Effector memory CD8-positive, alpha-beta T cell (primary cell): ENCODE data around the gene MRPL11.

ENCODE experiments used
- ATAC-seq: fragments of 150-1000 bp; cut with Tn5 transposase; replicated peaks from 2 replicates; pipeline ENCODE4 v1.10.0; 2021; ENCODE audit warnings: mild to moderate bottlenecking, moderate library complexity
- DNase-seq, 3 experiments: peaks; one replicate each; pipeline ENCODE4 v3.0.0; 2021
- H3K27ac Mint-ChIP-seq, 2 donors: one replicate each; pipeline ENCODE4 v1.8.0; 2022; ENCODE audit warnings: mild to moderate bottlenecking in 2 of 2, mixed read lengths in 2 of 2, moderate library complexity in 2 of 2
- H3K27me3 Mint-ChIP-seq, 2 donors: one replicate each; pipeline ENCODE4 v1.8.0; 2022; ENCODE audit warnings: mixed read lengths in 2 of 2
- H3K36me3 Mint-ChIP-seq: one replicate; pipeline ENCODE4 v1.8.0; 2022; ENCODE audit warnings: mild to moderate bottlenecking, moderate library complexity, mixed read lengths; ENCODE audit not compliant: insufficient read depth
- H3K4me1 Mint-ChIP-seq, 2 donors: one replicate each; pipeline ENCODE4 v1.8.0; 2022; ENCODE audit warnings: low read depth in 2 of 2, mixed read lengths in 2 of 2
- H3K4me3 Mint-ChIP-seq, 2 donors: one replicate each; pipeline ENCODE4 v1.8.0; 2022; ENCODE audit warnings: mild to moderate bottlenecking in 2 of 2, mixed read lengths in 2 of 2, moderate library complexity in 2 of 2
- H3K9me3 Mint-ChIP-seq, 2 donors: one replicate each; pipeline ENCODE4 v1.8.0; 2022; ENCODE audit warnings: mixed read lengths in 2 of 2

MRPL11 gene

GRCh38 chr11:66473608-66474515 is 35.2 kb upstream of the MRPL11 start:
- no peak for DNase-seq
- H3K4me3 Mint-ChIP-seq: no peak overlapping the region
- H3K27me3 Mint-ChIP-seq: no peaks in the 10 kb centered on the region
- peaks cover 9 to 14% of the 10 kb centered on the region in 2 donors for H3K4me1 Mint-ChIP-seq
- H3K36me3 Mint-ChIP-seq: peaks cover 4% of the 10 kb centered on the region
- no peak overlapping the region for H3K27ac Mint-ChIP-seq
- H3K9me3 Mint-ChIP-seq: no peaks in the 10 kb centered on the region
- no peak for ATAC-seq

GRCh38 chr11:66473167-66473566 is 34.5 kb upstream of the MRPL11 start:
- Mint-ChIP-seq H3K4me1 (peaks cover 4 to 11% of the 10 kb centered on the region in 2 donors), H3K27me3 (no peaks in the 10 kb centered on the region), H3K36me3 (peaks cover 4% of the 10 kb centered on the region), H3K27ac (no peak overlapping the region), H3K4me3 (no peak overlapping the region), H3K9me3 (no peaks in the 10 kb centered on the region)
- ATAC-seq: no peak
- no peak for DNase-seq

- no peak for DNase-seq
- Mint-ChIP-seq H3K4me3 (no peak overlapping the region), H3K27me3 (no peaks in the 10 kb centered on the region), H3K36me3 (no peaks in the 10 kb centered on the region), H3K4me1 (peaks cover 4 to 11% of the 10 kb centered on the region in 2 donors), H3K9me3 (no peaks in the 10 kb centered on the region), H3K27ac (no peak overlapping the region)
- ATAC-seq: no peak
Observed at GRCh38 chr11:66472054-66472453, 33.4 kb upstream of the MRPL11 start.

- no peak for ATAC-seq
- Mint-ChIP-seq H3K27ac (no peak overlapping the region), H3K27me3 (no peaks in the 10 kb centered on the region), H3K4me1 (peaks cover 4 to 11% of the 10 kb centered on the region in 2 donors), H3K9me3 (no peaks in the 10 kb centered on the region), H3K4me3 (no peak overlapping the region), H3K36me3 (no peaks in the 10 kb centered on the region)
- no peak for DNase-seq
Observed at GRCh38 chr11:66471142-66471541, 32.5 kb upstream of the MRPL11 start.

DNA sequence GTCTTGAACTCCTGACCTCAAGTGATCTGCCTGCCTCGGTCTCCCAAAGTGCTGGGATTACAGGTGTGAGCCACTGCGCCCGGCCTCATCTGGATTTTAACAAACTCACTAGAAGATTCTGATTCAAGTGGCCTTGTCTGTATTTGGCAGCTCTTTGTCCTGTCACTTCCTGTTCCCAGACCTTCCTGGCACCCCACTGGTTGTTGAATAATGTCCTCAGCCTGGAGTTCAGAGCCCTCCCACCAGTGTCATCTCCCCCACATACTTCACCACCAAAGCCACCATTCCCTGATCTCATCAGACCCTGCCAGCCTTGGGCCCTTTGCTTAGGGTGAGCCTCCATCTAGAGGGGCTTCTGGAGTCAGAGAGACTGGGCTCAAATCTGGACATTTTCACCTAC is 31.4 kb upstream of the MRPL11 start:
- Mint-ChIP-seq H3K4me3 (peak overlapping the region in 1 of 2 donors; percentile 28), H3K27me3 (no peaks in the 10 kb centered on the region), H3K27ac (no peak overlapping the region), H3K9me3 (no peaks in the 10 kb centered on the region), H3K36me3 (no peaks in the 10 kb centered on the region), H3K4me1 (peaks cover 8 to 14% of the 10 kb centered on the region in 2 donors)
- DNase-seq (no peak), ATAC-seq (no peak)

DNA sequence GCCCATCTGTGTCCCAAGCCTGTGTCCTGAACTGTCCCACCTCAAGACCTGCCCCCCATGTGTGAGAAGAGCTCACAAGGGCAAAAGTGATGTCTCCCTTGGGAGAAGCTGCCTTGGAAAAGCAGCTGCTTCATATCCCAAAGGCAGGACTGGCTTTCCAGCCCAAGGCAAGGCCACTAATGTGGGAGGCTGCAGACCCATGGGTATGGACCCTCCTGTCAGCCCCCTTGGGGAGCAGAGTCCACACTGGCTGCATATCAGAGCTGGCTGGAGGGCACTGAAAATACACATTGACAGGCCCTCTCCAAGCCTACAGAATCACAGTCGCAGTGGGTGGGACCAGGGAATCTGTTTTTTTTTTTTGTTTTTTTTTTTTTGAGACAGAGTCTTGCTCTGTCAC is 30.8 kb upstream of the MRPL11 start:
- Mint-ChIP-seq H3K27ac (no peak overlapping the region), H3K9me3 (no peaks in the 10 kb centered on the region), H3K4me1 (peaks cover 8 to 14% of the 10 kb centered on the region in 2 donors), H3K36me3 (no peaks in the 10 kb centered on the region), H3K27me3 (no peaks in the 10 kb centered on the region), H3K4me3 (no peak overlapping the region)
- no peak for ATAC-seq
- no peak for DNase-seq

GRCh38 chr11:66468691-66469090 is 30.0 kb upstream of the MRPL11 start:
- no peak overlapping the region for H3K4me3 Mint-ChIP-seq
- no peaks in the 10 kb centered on the region for H3K27me3 Mint-ChIP-seq
- ATAC-seq (no peak), DNase-seq (no peak)
- H3K27ac Mint-ChIP-seq: peak overlapping the region; percentile 28 to 67
- H3K36me3 Mint-ChIP-seq: no peaks in the 10 kb centered on the region
- H3K9me3 Mint-ChIP-seq: no peaks in the 10 kb centered on the region
- H3K4me1 Mint-ChIP-seq: peaks cover 8 to 12% of the 10 kb centered on the region in 2 donors

GRCh38 chr11:66467756-66468155 is 29.1 kb upstream of the MRPL11 start:
- no peaks in the 10 kb centered on the region for H3K27me3 Mint-ChIP-seq
- peak overlapping the region; percentile 73 to 83 for H3K27ac Mint-ChIP-seq
- no peaks in the 10 kb centered on the region for H3K36me3 Mint-ChIP-seq
- peaks cover 8 to 12% of the 10 kb centered on the region in 2 donors for H3K4me1 Mint-ChIP-seq
- ATAC-seq: no peak
- no peaks in the 10 kb centered on the region for H3K9me3 Mint-ChIP-seq
- H3K4me3 Mint-ChIP-seq: peak overlapping the region; percentile 85 to 87
- DNase-seq: no peak

- Mint-ChIP-seq H3K4me1 (peaks cover 8 to 12% of the 10 kb centered on the region in 2 donors), H3K27ac (peak overlapping the region; percentile 73 to 83), H3K9me3 (no peaks in the 10 kb centered on the region), H3K36me3 (no peaks in the 10 kb centered on the region), H3K27me3 (no peaks in the 10 kb centered on the region), H3K4me3 (peak overlapping the region; percentile 85 to 87)
- ATAC-seq (peak; percentile 62), DNase-seq (peak in 1 of 3 experiments; percentile 52)
Observed at GRCh38 chr11:66467034-66467659, 28.5 kb upstream of the MRPL11 start.

GRCh38 chr11:66466225-66467033 is 27.8 kb upstream of the MRPL11 start, which contains the start of gene PELI3:
Gene PELI3, plus strand, starts transcription at chr11:66466905. Its CDS starts 1,224 bp downstream, at chr11:66468129.
- peak; percentile 84 for ATAC-seq
- H3K27me3 Mint-ChIP-seq: no peaks in the 10 kb centered on the region
- H3K36me3 Mint-ChIP-seq: no peaks in the 10 kb centered on the region
- H3K4me1 Mint-ChIP-seq: peaks cover 8 to 12% of the 10 kb centered on the region in 2 donors
- DNase-seq: peak; percentile 90 to 92 (median 92)
- H3K9me3 Mint-ChIP-seq: no peaks in the 10 kb centered on the region
- peak within 1 kb of the TSS; percentile 85 to 87 for H3K4me3 Mint-ChIP-seq
- H3K27ac Mint-ChIP-seq: peak within 1 kb of the TSS; percentile 83 to 86

GRCh38 chr11:66465373-66466224 is 27.0 kb upstream of the MRPL11 start:
- peak overlapping the region; percentile 85 to 87 for H3K4me3 Mint-ChIP-seq
- DNase-seq: no peak
- ATAC-seq: no peak
- peaks cover 8 to 12% of the 10 kb centered on the region in 2 donors for H3K4me1 Mint-ChIP-seq
- no peaks in the 10 kb centered on the region for H3K9me3 Mint-ChIP-seq
- H3K36me3 Mint-ChIP-seq: no peaks in the 10 kb centered on the region
- H3K27me3 Mint-ChIP-seq: no peaks in the 10 kb centered on the region
- H3K27ac Mint-ChIP-seq: peak overlapping the region; percentile 81 to 86

GRCh38 chr11:66464916-66465315 is 26.3 kb upstream of the MRPL11 start:
- no peak for ATAC-seq
- H3K4me3 Mint-ChIP-seq: peak overlapping the region in 1 of 2 donors; percentile 85
- H3K27ac Mint-ChIP-seq: no peak overlapping the region
- H3K27me3 Mint-ChIP-seq: no peaks in the 10 kb centered on the region
- peaks cover 8 to 12% of the 10 kb centered on the region in 2 donors for H3K4me1 Mint-ChIP-seq
- no peak for DNase-seq
- H3K36me3 Mint-ChIP-seq: no peaks in the 10 kb centered on the region
- H3K9me3 Mint-ChIP-seq: no peaks in the 10 kb centered on the region
